Panc1 (cell line): ENCODE data around the gene C9orf78.

Experiments used
- POLR2AphosphoS5 ChIP-seq: IDR thresholded peaks from 2 replicates; pipeline ENCODE4 v1.6.1; 2012; ENCODE audit warnings: mild to moderate bottlenecking, low read depth, low read length, moderate library complexity
- TF ChIP-seq, protein P1 (sequence below): fragments of 450-650 bp; IDR thresholded peaks from 2 replicates; pipeline ENCODE4 v1.5.1; 2017; ENCODE audit warnings: mild to moderate bottlenecking

- TF ChIP-seq, protein P1, sequence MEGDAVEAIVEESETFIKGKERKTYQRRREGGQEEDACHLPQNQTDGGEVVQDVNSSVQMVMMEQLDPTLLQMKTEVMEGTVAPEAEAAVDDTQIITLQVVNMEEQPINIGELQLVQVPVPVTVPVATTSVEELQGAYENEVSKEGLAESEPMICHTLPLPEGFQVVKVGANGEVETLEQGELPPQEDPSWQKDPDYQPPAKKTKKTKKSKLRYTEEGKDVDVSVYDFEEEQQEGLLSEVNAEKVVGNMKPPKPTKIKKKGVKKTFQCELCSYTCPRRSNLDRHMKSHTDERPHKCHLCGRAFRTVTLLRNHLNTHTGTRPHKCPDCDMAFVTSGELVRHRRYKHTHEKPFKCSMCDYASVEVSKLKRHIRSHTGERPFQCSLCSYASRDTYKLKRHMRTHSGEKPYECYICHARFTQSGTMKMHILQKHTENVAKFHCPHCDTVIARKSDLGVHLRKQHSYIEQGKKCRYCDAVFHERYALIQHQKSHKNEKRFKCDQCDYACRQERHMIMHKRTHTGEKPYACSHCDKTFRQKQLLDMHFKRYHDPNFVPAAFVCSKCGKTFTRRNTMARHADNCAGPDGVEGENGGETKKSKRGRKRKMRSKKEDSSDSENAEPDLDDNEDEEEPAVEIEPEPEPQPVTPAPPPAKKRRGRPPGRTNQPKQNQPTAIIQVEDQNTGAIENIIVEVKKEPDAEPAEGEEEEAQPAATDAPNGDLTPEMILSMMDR = no peak
- TF ChIP-seq POLR2AphosphoS5 = no peak
Observed at GRCh38 chr9:129811967-129812363, 23.1 kb downstream of the C9orf78 start.
